Neural progenitor cell (in vitro differentiated cells): Measurements from ENCODE around the gene MME. TPM values are rescaled to one million over a fixed set of nuclear protein-coding genes. Genes with fewer than 3 reads are reported as not detected.
"Not testable (repeated sequence)": the region's sequence is repeated elsewhere in the genome, so short reads cannot be mapped to it uniquely, and the experiment has no call there.

Experiments
- DNase-seq: peaks from one replicate; pipeline ENCODE4 v3.0.0-alpha.2; 2016; ENCODE audit warnings: low spot score
- H2AFZ ChIP-seq: fragments of 200-600 bp; sonication (generic); replicated peaks from 2 replicates; pipeline ENCODE4 v1.6.1; 2016; ENCODE audit warnings: antibody characterized with exemption
- H3F3A ChIP-seq: fragments of 200-600 bp; sonication (generic); 2 replicates; pipeline ENCODE4 v1.6.1; 2016; ENCODE audit warnings: antibody characterized with exemption, low read depth
- H3K27ac ChIP-seq: fragments of 200-600 bp; sonication (generic); 2 replicates; pipeline ENCODE4 v1.5.1; 2016; ENCODE audit warnings: mild to moderate bottlenecking
- H3K27me3 ChIP-seq: fragments of 200-600 bp; sonication (generic); 2 replicates; pipeline ENCODE4 v1.6.1; 2016; ENCODE audit warnings: mild to moderate bottlenecking, moderate library complexity
- H3K36me3 ChIP-seq: fragments of 200-600 bp; sonication (generic); 2 replicates; pipeline ENCODE4 v1.5.1; 2016
- H3K4me1 ChIP-seq: fragments of 200-600 bp; sonication (generic); 2 replicates; pipeline ENCODE4 v1.6.1; 2016; ENCODE audit warnings: mixed run types
- H3K4me2 ChIP-seq: fragments of 200-600 bp; sonication (generic); 2 replicates; pipeline ENCODE4 v1.6.1; 2016
- H3K4me3 ChIP-seq: fragments of 200-600 bp; sonication (generic); 2 replicates; pipeline ENCODE4 v1.5.1; 2016
- H3K79me2 ChIP-seq: fragments of 200-600 bp; sonication (generic); 2 replicates; pipeline ENCODE4 v1.6.1; 2016; ENCODE audit warnings: low read depth
- H3K9ac ChIP-seq: fragments of 200-600 bp; sonication (generic); 2 replicates; pipeline ENCODE4 v1.6.1; 2016
- H3K9me3 ChIP-seq: fragments of 200-600 bp; sonication (generic); 2 replicates; pipeline ENCODE4 v1.5.1; 2016; ENCODE audit warnings: low read depth
- H4K20me1 ChIP-seq: fragments of 200-600 bp; sonication (generic); 2 replicates; pipeline ENCODE4 v1.6.1; 2016; ENCODE audit warnings: low read depth
- H3K27ac Mint-ChIP-seq: 3 replicates; pipeline ENCODE4 v1.8.0; 2021; ENCODE audit warnings: mixed read lengths
- H3K27me3 Mint-ChIP-seq: 2 replicates; pipeline ENCODE4 v1.8.0; 2022; ENCODE audit warnings: low read depth, mild to moderate bottlenecking, inconsistent platforms, moderate library complexity, mixed read lengths; ENCODE audit not compliant: insufficient read depth
- H3K36me3 Mint-ChIP-seq: 3 replicates; pipeline ENCODE4 v1.8.0; 2021; ENCODE audit warnings: mixed read lengths
- H3K4me1 Mint-ChIP-seq: 3 replicates; pipeline ENCODE4 v1.8.0; 2021; ENCODE audit warnings: mixed read lengths
- H3K4me3 Mint-ChIP-seq: 3 replicates; pipeline ENCODE4 v1.8.0; 2021; ENCODE audit warnings: mild to moderate bottlenecking, moderate library complexity, mixed read lengths
- H3K9me3 Mint-ChIP-seq: 3 replicates; pipeline ENCODE4 v1.8.0; 2020; ENCODE audit warnings: mixed read lengths
- CTCF ChIP-seq: fragments of 200-600 bp; sonication (generic); IDR thresholded peaks from 2 replicates; pipeline ENCODE4 v1.5.1; 2017; ENCODE audit warnings: antibody characterized with exemption, mild to moderate bottlenecking
- EZH2 ChIP-seq: fragments of 200-600 bp; sonication (generic); IDR thresholded peaks from 2 replicates; pipeline ENCODE4 v1.6.1; 2017; ENCODE audit warnings: antibody characterized with exemption, mild to moderate bottlenecking, moderate library complexity
- EZH2phosphoT487 ChIP-seq: fragments of 200-600 bp; sonication (generic); IDR thresholded peaks from 2 replicates; pipeline ENCODE4 v1.6.1; 2017; ENCODE audit warnings: antibody characterized with exemption
- total RNA-seq: library from RNA; depleted of rRNA; stranded (reverse); fragments of >200 nt; gene quantifications from 2 replicates; pipeline ENCODE4 v1.2.3, GENCODE V29; 2015; ENCODE audit warnings: low replicate concordance

MME gene
- total RNA-seq, 1 donor from 2014 or later: 5.0 TPM

GRCh38 chr3:155131104-155131503 is 51.0 kb downstream of the MME start:
- Mint-ChIP-seq H3K4me1 (no peaks in the 10 kb centered on the region), H3K27ac (no peak overlapping the region), H3K27me3 (no peaks in the 10 kb centered on the region), H3K4me3 (no peak overlapping the region), H3K36me3 (no peaks in the 10 kb centered on the region), H3K9me3 (no peaks in the 10 kb centered on the region)
- Histone ChIP-seq H3K4me3 (no peak overlapping the region), H3K4me2 (no peak overlapping the region), H3K27me3 (no peaks in the 10 kb centered on the region), H3K27ac (no peak overlapping the region), H3F3A (no peaks in the 10 kb centered on the region), H2AFZ (no peak overlapping the region), H3K4me1 (no peaks in the 10 kb centered on the region), H3K36me3 (no peaks in the 10 kb centered on the region), H3K9ac (no peak overlapping the region), H3K9me3 (no peaks in the 10 kb centered on the region), H3K79me2 (no peaks in the 10 kb centered on the region), H4K20me1 (no peaks in the 10 kb centered on the region)
- no peak for DNase-seq
- no peak for TF ChIP-seq EZH2phosphoT487
- no peak for TF ChIP-seq CTCF
- no peak for TF ChIP-seq EZH2

- H3K4me1 Mint-ChIP-seq, H4K20me1 ChIP-seq, H3K9me3 ChIP-seq, H3K36me3 Mint-ChIP-seq, H3K4me1 ChIP-seq, H3K36me3 ChIP-seq, H3K9ac ChIP-seq, H2AFZ ChIP-seq, H3K79me2 ChIP-seq, H3K27ac Mint-ChIP-seq, H3K27ac ChIP-seq, H3F3A ChIP-seq, H3K4me3 ChIP-seq, DNase-seq, H3K4me3 Mint-ChIP-seq, H3K9me3 Mint-ChIP-seq, H3K4me2 ChIP-seq, H3K27me3 Mint-ChIP-seq, H3K27me3 ChIP-seq: not testable (repeated sequence)
These were observed 54.2 kb downstream of the MME start for GRCh38 chr3:155134311-155134710.

GRCh38 chr3:155135003-155135402 is 54.9 kb downstream of the MME start:
- H3K27me3 Mint-ChIP-seq: no peaks in the 10 kb centered on the region
- no peaks in the 10 kb centered on the region for H3K4me1 Mint-ChIP-seq
- Histone ChIP-seq H3K4me3 (no peak overlapping the region), H3K4me2 (no peak overlapping the region), H3K27ac (no peak overlapping the region), H3K9me3 (no peaks in the 10 kb centered on the region), H3K79me2 (no peaks in the 10 kb centered on the region), H3K9ac (no peak overlapping the region), H3K27me3 (no peaks in the 10 kb centered on the region), H2AFZ (no peak overlapping the region), H3K4me1 (no peaks in the 10 kb centered on the region), H3K36me3 (no peaks in the 10 kb centered on the region), H3F3A (no peaks in the 10 kb centered on the region), H4K20me1 (no peaks in the 10 kb centered on the region)
- no peaks in the 10 kb centered on the region for H3K36me3 Mint-ChIP-seq
- TF ChIP-seq EZH2: no peak
- no peak overlapping the region for H3K4me3 Mint-ChIP-seq
- no peaks in the 10 kb centered on the region for H3K9me3 Mint-ChIP-seq
- H3K27ac Mint-ChIP-seq: no peak overlapping the region
- DNase-seq: no peak

DNA sequence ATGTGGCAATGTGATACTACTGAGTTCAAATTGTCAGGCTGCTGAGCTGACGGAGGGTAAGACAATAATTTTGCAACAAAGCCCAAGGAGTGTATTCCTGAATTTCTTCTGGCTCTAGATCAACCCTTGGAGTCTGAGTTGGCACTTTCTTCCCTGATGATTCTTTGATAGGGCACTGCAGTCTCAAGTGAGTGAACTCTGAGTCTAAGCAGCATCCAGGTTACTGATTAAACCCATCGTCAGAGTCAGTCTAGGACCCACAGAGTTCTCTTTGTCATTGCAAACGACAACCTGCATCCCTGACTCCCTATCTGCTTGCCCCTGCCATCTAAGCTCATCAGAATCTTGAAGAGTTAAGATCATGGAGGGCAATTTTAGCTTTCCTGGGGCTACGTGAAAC is 58.6 kb downstream of the MME start:
- Mint-ChIP-seq H3K4me3 (no peak overlapping the region), H3K27me3 (no peaks in the 10 kb centered on the region), H3K4me1 (no peaks in the 10 kb centered on the region), H3K27ac (no peak overlapping the region), H3K36me3 (no peaks in the 10 kb centered on the region), H3K9me3 (no peaks in the 10 kb centered on the region)
- H3K79me2 ChIP-seq: no peaks in the 10 kb centered on the region
- no peaks in the 10 kb centered on the region for H4K20me1 ChIP-seq
- no peak overlapping the region for H3K9ac ChIP-seq
- H2AFZ ChIP-seq: peak overlapping the region; percentile 60
- no peak for DNase-seq
- H3K27me3 ChIP-seq: no peaks in the 10 kb centered on the region
- TF ChIP-seq EZH2phosphoT487 (no peak), CTCF (no peak), EZH2 (no peak)
- H3K36me3 ChIP-seq: no peaks in the 10 kb centered on the region
- H3K4me1 ChIP-seq: no peaks in the 10 kb centered on the region
- H3K27ac ChIP-seq: no peak overlapping the region
- H3K4me3 ChIP-seq: no peak overlapping the region
- H3K9me3 ChIP-seq: no peaks in the 10 kb centered on the region
- no peaks in the 10 kb centered on the region for H3F3A ChIP-seq
- H3K4me2 ChIP-seq: no peak overlapping the region
